WTC11 (cell line): ENCODE measurements around the gene L1CAM. TPM values are rescaled to one million over a fixed set of nuclear protein-coding genes. Genes with fewer than 3 reads are reported as not detected.

Experiments used
- ATAC-seq: fragments of 200-7000 bp; cut with Tn5 transposase; 2 replicates; pipeline ENCODE4 v1.10.0; 2021; ENCODE audit warnings: mild to moderate bottlenecking, moderate library complexity
- CTCF ChIA-PET: fragments of 300-600 bp; sonication (Branson Sonifier 250); formaldehyde crosslinking; loops from one replicate; lab custom pipeline; 2021; ENCODE audit warnings: antibody characterized with exemption; lab: Charles Lee
- POLR2A ChIA-PET: fragments of 350-600 bp; sonication (Branson Sonifier 250); formaldehyde crosslinking; loops from one replicate; lab custom pipeline; 2021; ENCODE audit warnings: antibody characterized with exemption; lab: Charles Lee
- DNase-seq: peaks from one replicate; pipeline ENCODE4 v3.0.0; 2021; ENCODE audit warnings: low spot score
- H3K27ac Mint-ChIP-seq: 2 replicates; pipeline ENCODE4 v1.8.0; 2021; ENCODE audit warnings: mixed read lengths
- H3K27me3 Mint-ChIP-seq: 2 replicates; pipeline ENCODE4 v1.8.0; 2021; ENCODE audit warnings: low read depth, mild to moderate bottlenecking, moderate library complexity, mixed read lengths
- H3K36me3 Mint-ChIP-seq: 2 replicates; pipeline ENCODE4 v1.8.0; 2021; ENCODE audit warnings: mixed read lengths
- H3K4me1 Mint-ChIP-seq: 2 replicates; pipeline ENCODE4 v1.8.0; 2022; ENCODE audit warnings: mixed read lengths
- H3K4me3 Mint-ChIP-seq: 2 replicates; pipeline ENCODE4 v1.8.0; 2021; ENCODE audit warnings: mild to moderate bottlenecking, moderate library complexity, mixed read lengths
- H3K9me3 Mint-ChIP-seq: 2 replicates; pipeline ENCODE4 v1.8.0; 2021; ENCODE audit warnings: mixed read lengths
- AFF4 ChIP-seq: sonication (generic); formaldehyde crosslinking; IDR thresholded peaks from 2 replicates; pipeline ENCODE4 v1.8.1; 2023; ENCODE audit warnings: mild to moderate bottlenecking, missing genetic modification reagents, borderline replicate concordance
- ATF2 ChIP-seq: sonication (generic); formaldehyde crosslinking; IDR thresholded peaks from 2 replicates; pipeline ENCODE4 v1.8.1; 2022; ENCODE audit warnings: low read depth, missing genetic modification reagents, borderline replicate concordance
- CBFB ChIP-seq: sonication (generic); formaldehyde crosslinking; IDR thresholded peaks from 2 replicates; pipeline ENCODE4 v1.8.1; 2022; ENCODE audit warnings: mild to moderate bottlenecking, low read depth, missing genetic modification reagents
- E2F5 ChIP-seq: sonication (generic); formaldehyde crosslinking; IDR thresholded peaks from 2 replicates; pipeline ENCODE4 v1.8.1; 2022; ENCODE audit warnings: mild to moderate bottlenecking, moderate library complexity, missing genetic modification reagents
- EMX1 ChIP-seq: fragments of 250-450 bp; sonication (Bioruptor Pico); IDR thresholded peaks from 2 replicates; pipeline ENCODE4 v1.8.0; 2021; ENCODE audit warnings: mild to moderate bottlenecking
- ESRRA ChIP-seq: sonication (generic); formaldehyde crosslinking; IDR thresholded peaks from 2 replicates; pipeline ENCODE4 v1.8.1; 2022; ENCODE audit warnings: mild to moderate bottlenecking, missing genetic modification reagents, borderline replicate concordance
- ETV6 ChIP-seq: sonication (generic); formaldehyde crosslinking; IDR thresholded peaks from 2 replicates; pipeline ENCODE4 v1.8.1; 2022; ENCODE audit warnings: mild to moderate bottlenecking, missing genetic modification reagents
- FOXP1 ChIP-seq: sonication (generic); formaldehyde crosslinking; IDR thresholded peaks from 2 replicates; pipeline ENCODE4 v1.8.0; 2022; ENCODE audit warnings: missing genetic modification reagents, mild to moderate bottlenecking, moderate library complexity, borderline replicate concordance
- JUN ChIP-seq: sonication (generic); formaldehyde crosslinking; IDR thresholded peaks from 2 replicates; pipeline ENCODE4 v1.8.0; 2023; ENCODE audit warnings: mild to moderate bottlenecking, missing genetic modification reagents
- KAT7 ChIP-seq: sonication (generic); formaldehyde crosslinking; IDR thresholded peaks from 2 replicates; pipeline ENCODE4 v1.8.1; 2023; ENCODE audit warnings: missing genetic modification reagents, mild to moderate bottlenecking, borderline replicate concordance
- RELA ChIP-seq: sonication (generic); formaldehyde crosslinking; IDR thresholded peaks from 2 replicates; pipeline ENCODE4 v1.8.1; 2022; ENCODE audit warnings: missing genetic modification reagents, mild to moderate bottlenecking, borderline replicate concordance
- RORB ChIP-seq: fragments of 250-450 bp; sonication (Bioruptor Pico); IDR thresholded peaks from 2 replicates; pipeline ENCODE4 v1.9.0; 2021; ENCODE audit warnings: mild to moderate bottlenecking
- SMAD3 ChIP-seq: sonication (generic); formaldehyde crosslinking; IDR thresholded peaks from 2 replicates; pipeline ENCODE4 v1.8.0; 2022; ENCODE audit warnings: missing genetic modification reagents, mild to moderate bottlenecking, borderline replicate concordance
- STAT6 ChIP-seq: sonication (generic); formaldehyde crosslinking; conservative IDR thresholded peaks from 2 replicates; pipeline ENCODE4 v1.8.1; 2023; ENCODE audit warnings: mild to moderate bottlenecking, low read depth, missing genetic modification reagents, moderate library complexity
- USF1 ChIP-seq: sonication (generic); formaldehyde crosslinking; IDR thresholded peaks from 2 replicates; pipeline ENCODE4 v1.8.0; 2022; ENCODE audit warnings: mild to moderate bottlenecking, missing genetic modification reagents
- USF2 ChIP-seq: sonication (generic); formaldehyde crosslinking; IDR thresholded peaks from 2 replicates; pipeline ENCODE4 v1.8.1; 2023; ENCODE audit warnings: mild to moderate bottlenecking, missing genetic modification reagents, moderate library complexity
- ZBTB21 ChIP-seq: sonication (generic); formaldehyde crosslinking; IDR thresholded peaks from 2 replicates; pipeline ENCODE4 v1.8.1; 2023; ENCODE audit warnings: mild to moderate bottlenecking, missing genetic modification reagents, borderline replicate concordance
- ZNF219 ChIP-seq: sonication (generic); formaldehyde crosslinking; IDR thresholded peaks from 2 replicates; pipeline ENCODE4 v1.8.0; 2023; ENCODE audit warnings: missing genetic modification reagents, mild to moderate bottlenecking, borderline replicate concordance
- ZNF232 ChIP-seq: sonication (generic); formaldehyde crosslinking; IDR thresholded peaks from 2 replicates; pipeline ENCODE4 v1.8.0; 2022; ENCODE audit warnings: mild to moderate bottlenecking, missing genetic modification reagents
- ZNF396 ChIP-seq: fragments of 250-450 bp; sonication (Bioruptor Pico); IDR thresholded peaks from 2 replicates; pipeline ENCODE4 v1.8.0; 2021; ENCODE audit warnings: mild to moderate bottlenecking, moderate library complexity, borderline replicate concordance
- total RNA-seq: library from RNA; stranded (reverse); gene quantifications from 3 replicates; pipeline ENCODE4 v1.2.3, GENCODE V29; 2021

L1CAM gene
- total RNA-seq, 1 experiment from 2014 or later, result 40.2 TPM

GRCh38 chrX:153889123-153889522 lies 3.1 kb upstream of the L1CAM start:
- ChIA-PET CTCF (no interaction called here), POLR2A (no interaction called here)
- ATAC-seq, result no peak
- TF ChIP-seq ATF2 (CRISPR knock-in tag) (no peak), ESRRA (CRISPR knock-in tag) (no peak), ETV6 (no peak), FOXP1 (no peak), JUN (CRISPR knock-in tag) (no peak), ZNF232 (no peak), USF2 (CRISPR knock-in tag) (no peak), SMAD3 (CRISPR knock-in tag) (no peak), CBFB (no peak), RORB (CRISPR knock-in tag) (no peak), KAT7 (CRISPR knock-in tag) (no peak), STAT6 (CRISPR knock-in tag) (no peak), AFF4 (CRISPR knock-in tag) (no peak), ZNF396 (CRISPR knock-in tag) (no peak), ZBTB21 (CRISPR knock-in tag) (no peak), E2F5 (CRISPR knock-in tag) (no peak), EMX1 (CRISPR knock-in tag) (no peak), USF1 (CRISPR knock-in tag) (no peak), RELA (no peak), ZNF219 (CRISPR knock-in tag) (no peak)
- H3K4me3 Mint-ChIP-seq, result no peak overlapping the region
- no peak for DNase-seq
- no peaks in the 10 kb centered on the region for H3K36me3 Mint-ChIP-seq
- peaks cover 18% of the 10 kb centered on the region for H3K4me1 Mint-ChIP-seq
- H3K27ac Mint-ChIP-seq, result no peak overlapping the region
- no peaks in the 10 kb centered on the region for H3K9me3 Mint-ChIP-seq
- H3K27me3 Mint-ChIP-seq, result peaks cover 10% of the 10 kb centered on the region
